A549 treated with Mapracorat at 1 μM for 4 hours (cell line): ENCODE measurements around the gene FBXL5. TPM values are rescaled to one million over a fixed set of nuclear protein-coding genes. Genes with fewer than 3 reads are reported as not detected.

Experiments used
- total RNA-seq: library from RNA; stranded (reverse); fragments of 200-300 nt; extraction: Qiagen RNA extraction; gene quantifications from 5 replicates; pipeline ENCODE4 v1.2.3, GENCODE V29; 2022

Gene FBXL5, protein sequence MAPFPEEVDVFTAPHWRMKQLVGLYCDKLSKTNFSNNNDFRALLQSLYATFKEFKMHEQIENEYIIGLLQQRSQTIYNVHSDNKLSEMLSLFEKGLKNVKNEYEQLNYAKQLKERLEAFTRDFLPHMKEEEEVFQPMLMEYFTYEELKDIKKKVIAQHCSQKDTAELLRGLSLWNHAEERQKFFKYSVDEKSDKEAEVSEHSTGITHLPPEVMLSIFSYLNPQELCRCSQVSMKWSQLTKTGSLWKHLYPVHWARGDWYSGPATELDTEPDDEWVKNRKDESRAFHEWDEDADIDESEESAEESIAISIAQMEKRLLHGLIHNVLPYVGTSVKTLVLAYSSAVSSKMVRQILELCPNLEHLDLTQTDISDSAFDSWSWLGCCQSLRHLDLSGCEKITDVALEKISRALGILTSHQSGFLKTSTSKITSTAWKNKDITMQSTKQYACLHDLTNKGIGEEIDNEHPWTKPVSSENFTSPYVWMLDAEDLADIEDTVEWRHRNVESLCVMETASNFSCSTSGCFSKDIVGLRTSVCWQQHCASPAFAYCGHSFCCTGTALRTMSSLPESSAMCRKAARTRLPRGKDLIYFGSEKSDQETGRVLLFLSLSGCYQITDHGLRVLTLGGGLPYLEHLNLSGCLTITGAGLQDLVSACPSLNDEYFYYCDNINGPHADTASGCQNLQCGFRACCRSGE
- total RNA-seq = 24.9 to 29.9 TPM (median 29.3 TPM) in 5 replicates

DNA sequence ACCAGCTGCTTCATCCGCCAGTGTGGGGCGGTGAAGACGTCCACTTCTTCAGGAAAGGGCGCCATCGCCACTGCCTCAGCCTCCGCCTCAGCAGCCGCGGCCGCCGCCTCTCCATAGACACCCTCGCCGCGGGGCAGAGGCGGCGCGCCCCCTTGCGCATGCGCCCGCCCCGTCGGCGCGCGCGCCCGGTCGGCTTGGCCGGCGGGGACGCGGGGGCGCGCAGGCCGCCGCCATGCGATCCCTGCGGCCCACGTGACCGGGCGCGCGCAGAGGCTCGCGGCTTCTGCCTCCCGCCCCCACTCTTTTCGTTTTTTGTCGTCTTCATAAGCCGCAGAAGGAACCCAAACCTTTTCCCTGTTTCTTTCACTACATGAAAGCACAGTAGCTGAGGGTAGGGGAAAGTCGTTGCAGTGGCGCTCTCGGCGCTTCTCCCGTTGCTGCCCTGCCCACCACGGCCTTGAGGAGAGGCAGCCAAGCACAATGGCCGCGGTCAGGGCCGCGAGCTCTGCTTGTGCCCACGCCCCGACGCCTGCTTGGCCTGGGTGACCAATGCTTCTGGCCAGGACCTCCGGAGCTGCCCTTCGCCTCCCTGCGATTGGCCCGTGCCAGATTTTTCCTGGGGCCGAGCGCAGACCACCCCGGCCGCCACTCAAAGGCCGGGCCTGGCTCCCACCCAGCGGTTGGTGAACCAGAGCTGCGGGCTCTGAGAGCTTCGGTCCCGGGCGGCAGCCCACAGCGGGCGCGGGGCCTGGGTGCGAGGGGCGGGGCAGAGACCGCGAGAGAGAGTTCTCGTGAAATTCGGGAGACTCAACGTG, at the start of gene FBXL5:
Gene FBXL5, minus strand, starts transcription at position 135 of the 815 bp plus-strand sequence. Its CDS starts 70 bp downstream, at position 65.

DNA sequence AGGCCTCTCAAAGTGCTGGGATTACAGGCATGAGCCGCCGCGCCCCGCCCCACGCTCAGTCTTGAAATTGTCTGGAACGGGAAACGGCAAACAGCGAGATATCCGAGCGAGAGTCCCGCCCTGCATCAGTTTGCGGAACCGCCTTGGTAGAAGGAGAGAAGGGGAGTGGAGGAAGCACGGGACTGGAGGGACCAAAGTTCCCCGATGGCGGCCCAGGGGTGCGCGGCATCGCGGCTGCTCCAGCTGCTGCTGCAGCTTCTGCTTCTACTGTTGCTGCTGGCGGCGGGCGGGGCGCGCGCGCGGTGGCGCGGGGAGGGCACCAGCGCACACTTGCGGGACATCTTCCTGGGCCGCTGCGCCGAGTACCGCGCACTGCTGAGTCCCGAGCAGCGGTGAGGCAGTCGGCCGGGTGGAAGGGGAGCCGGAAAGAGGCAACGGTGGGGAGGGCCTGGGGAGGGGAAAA, 47.8 kb upstream of the FBXL5 start, which contains the start of gene BST1:
Gene BST1, plus strand, starts transcription at position 125 of the 463 bp plus-strand sequence. Its CDS starts 80 bp downstream, at position 205.

DNA sequence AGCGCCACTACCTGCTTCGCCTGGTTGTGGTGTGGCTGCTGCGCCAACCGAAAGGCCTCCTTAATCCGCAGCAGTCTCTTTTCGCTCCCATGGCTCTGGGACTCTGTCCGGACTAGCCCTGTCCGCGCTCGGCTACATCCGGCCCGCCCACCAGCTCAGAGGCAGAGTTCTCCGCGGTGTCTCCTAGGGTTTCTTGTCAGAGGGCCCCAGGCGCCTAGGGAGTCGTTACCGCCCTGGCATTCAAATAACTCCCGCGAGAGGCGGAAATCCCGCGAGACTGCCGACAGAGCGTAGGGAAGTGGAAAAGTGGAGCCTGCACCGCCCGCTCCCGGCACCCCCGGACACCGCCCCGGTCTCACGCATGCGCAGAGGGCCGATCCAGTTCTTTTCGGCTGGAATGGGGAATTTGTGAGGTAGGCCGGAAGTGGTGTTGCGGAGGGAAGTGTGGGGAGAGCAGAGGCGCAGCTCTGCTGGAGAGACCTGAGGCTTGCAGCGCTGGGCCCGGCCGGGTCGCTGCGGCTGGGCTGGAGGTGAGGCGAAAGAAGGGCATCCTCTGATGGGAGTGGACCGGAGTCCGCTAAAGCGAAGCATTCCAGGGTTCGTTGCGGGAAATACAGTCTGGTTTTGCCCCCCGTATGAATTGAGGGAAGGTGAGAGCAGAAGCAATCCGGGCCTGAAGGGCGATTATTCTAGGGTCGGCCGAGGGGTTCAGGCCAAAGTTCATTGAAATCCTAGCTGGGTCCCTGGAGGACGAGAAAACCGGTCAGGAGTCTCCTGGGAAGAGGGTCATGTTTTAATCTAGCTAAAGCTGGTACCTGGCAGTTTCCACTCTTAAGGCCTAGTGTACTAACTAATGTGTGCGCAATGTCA, 26.4 kb upstream of the FBXL5 start, which contains the start of gene FAM200B:
Gene FAM200B, plus strand, starts transcription at position 456 of the 870 bp plus-strand sequence. CDS start 5,151 bp downstream, outside the sequence.

Other genes starting within 250 kb of the FBXL5 start
- gene C1QTNF7, start 227.3 kb downstream of the FBXL5 start, total RNA-seq = not detected in 5 replicates
- 10.6 to 16.0 TPM (median 12.4 TPM) in 5 replicates for gene CC2D2A, start 185.5 kb downstream of the FBXL5 start, total RNA-seq
- gene FAM200B, start 26.5 kb upstream of the FBXL5 start, total RNA-seq = 24.2 to 32.7 TPM (median 27.0 TPM) in 5 replicates
- 14.4 to 20.0 TPM (median 16.6 TPM) in 5 replicates for gene BST1, start 47.7 kb upstream of the FBXL5 start, total RNA-seq
- gene CD38, start 123.0 kb upstream of the FBXL5 start, total RNA-seq = 9.6 to 16.6 TPM (median 13.3 TPM) in 5 replicates